GM19395 (cell line): ENCODE data around the gene KIF5B.
"Not testable (repeated sequence)": the region's sequence is repeated elsewhere in the genome, so short reads cannot be mapped to it uniquely, and the experiment has no call there.

Experiments
- ATAC-seq: cut with Tn5 transposase; IDR thresholded peaks from one replicate; pipeline ENCODE4 v1.9.1; 2021; ENCODE audit warnings: mild to moderate bottlenecking, moderate library complexity; ENCODE audit not compliant: unreplicated experiment

KIF5B gene

DNA sequence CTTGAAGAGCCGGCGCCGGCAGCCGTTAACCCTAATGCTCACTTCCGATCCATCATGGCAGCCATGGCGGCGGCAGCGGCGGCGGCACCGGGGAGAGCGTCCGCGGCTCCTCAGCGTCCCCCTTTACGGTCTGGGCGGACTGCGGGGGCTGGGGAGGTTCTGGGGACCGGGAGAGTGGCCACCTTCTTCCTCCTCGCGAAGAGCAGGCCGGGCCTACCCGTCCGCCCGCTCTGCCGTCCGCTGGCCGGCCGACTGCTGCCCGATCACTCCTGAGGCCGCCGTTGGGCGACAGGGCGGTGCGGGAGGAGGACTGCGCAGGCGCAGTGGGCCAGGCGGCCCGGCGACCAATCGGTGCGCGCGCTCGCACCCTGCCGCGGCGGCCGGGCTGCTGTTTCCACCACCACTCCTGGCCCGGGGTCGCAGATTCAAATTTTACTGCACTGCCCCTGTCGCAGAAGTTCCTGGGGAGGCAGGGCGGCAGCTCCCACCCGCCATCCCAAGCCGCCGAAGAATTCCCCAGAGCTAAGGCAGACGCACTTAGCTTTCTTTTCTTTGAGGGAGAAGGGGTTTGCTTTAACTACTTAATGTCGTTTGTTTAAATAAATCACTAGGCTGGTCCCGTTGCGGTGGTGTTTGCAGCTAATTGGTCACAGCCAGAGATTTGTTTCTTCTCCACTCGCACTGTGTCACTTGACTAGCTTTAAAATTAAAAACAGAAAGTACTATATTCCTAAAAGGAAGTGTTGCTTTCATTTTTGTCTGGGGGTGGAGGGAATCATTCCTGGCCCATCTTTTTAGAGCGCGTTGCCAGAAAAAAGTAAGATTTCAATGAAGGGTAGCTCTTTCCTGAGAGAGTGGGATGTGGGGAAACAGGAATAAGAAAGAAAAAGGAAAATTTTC is at the start of gene KIF5B:
TSS of gene KIF5B (minus strand) at position 290 of the 900 bp plus-strand sequence. CDS start 452 bp downstream, outside the sequence.
- ATAC-seq = peak; percentile 88

- no peak for ATAC-seq
These were observed 49.7 kb upstream of the KIF5B start for GRCh38 chr10:32105782-32106382.

- ATAC-seq = no peak
These were observed 48.6 kb upstream of the KIF5B start for GRCh38 chr10:32104622-32105509.

DNA sequence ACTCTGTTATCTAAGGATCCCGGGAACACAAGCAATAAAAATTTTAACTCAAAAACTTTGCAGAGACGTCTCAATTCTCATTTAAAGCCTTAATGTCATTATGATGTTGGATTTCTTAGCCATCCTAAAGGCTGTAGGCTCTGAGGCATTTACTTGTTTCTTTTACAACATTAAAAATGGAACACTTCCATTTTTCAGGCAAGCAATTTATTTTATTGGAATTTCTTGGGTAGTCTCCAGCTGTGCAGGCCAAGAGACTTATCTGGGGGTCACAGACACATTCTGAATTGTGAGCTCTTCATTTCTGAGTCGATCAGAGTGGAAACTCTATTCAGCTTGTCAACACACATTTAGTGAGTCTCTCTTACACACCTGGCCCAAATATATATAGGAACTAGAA is 48.0 kb upstream of the KIF5B start:
- no peak for ATAC-seq

GRCh38 chr10:32103721-32104120 is 47.5 kb upstream of the KIF5B start:
- ATAC-seq = no peak

DNA sequence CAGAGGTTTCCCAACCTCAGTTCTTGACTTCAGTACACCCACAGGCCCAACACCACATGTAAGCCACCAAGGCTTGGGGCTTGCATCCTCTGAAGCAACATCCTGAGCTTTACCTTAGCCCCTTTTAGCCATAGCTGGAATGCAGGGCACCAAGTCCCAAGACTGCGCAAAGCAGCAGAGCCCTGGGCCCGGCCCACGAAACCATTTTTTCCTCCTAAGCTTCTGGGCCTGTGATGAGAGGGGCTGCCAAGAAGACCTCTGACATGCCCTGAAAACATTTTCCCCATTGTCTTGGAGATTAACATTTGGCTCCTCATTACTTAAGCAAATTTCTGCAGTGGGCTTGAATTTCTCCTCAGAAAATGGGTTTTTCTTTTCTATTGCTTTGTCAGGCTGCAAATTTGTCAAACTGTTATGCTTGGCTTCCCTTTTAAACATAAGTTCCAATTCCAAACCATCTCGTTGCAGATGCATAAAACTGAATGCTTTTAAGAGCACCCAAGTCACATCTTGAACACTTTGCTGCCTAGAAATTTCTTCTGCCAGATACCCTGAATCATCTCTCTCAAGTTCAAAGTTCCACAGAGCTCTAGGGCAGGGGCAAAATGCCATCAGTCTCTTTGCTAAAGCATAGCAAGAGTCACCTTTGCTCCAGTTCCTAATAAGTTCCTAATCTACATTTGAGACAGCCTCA is 42.5 kb upstream of the KIF5B start:
- not testable (repeated sequence) for ATAC-seq

GRCh38 chr10:32095116-32095733 is 39.0 kb upstream of the KIF5B start:
- ATAC-seq = no peak

DNA sequence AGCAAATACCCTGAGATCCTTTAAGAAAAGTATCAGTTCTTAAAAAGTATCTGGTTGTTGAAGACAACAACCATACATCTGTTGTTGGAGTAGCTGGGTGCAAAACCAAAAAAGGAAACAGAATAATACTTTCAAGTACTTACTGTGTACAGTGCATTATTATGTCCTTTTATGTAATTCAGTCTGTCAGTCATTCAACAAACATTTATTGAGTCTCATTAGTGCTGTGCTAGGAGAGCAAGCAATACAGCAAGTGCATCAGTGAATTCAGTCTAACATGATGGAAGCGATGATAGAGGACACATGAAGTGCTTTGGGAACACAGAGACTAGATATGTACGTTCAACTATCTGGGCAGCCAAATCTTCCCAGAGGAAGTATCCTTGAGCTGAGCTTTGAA is 37.4 kb upstream of the KIF5B start:
- no peak for ATAC-seq

GRCh38 chr10:32091046-32091445 is 34.8 kb upstream of the KIF5B start:
- ATAC-seq = no peak

GRCh38 chr10:32084185-32084851 is 28.1 kb upstream of the KIF5B start:
- ATAC-seq = no peak

- no peak for ATAC-seq
These were observed 21.8 kb upstream of the KIF5B start for GRCh38 chr10:32077896-32078485.

- no peak for ATAC-seq
These were observed 17.4 kb upstream of the KIF5B start for GRCh38 chr10:32073659-32074058.

GRCh38 chr10:32073128-32073527 is 16.9 kb upstream of the KIF5B start:
- no peak for ATAC-seq

DNA sequence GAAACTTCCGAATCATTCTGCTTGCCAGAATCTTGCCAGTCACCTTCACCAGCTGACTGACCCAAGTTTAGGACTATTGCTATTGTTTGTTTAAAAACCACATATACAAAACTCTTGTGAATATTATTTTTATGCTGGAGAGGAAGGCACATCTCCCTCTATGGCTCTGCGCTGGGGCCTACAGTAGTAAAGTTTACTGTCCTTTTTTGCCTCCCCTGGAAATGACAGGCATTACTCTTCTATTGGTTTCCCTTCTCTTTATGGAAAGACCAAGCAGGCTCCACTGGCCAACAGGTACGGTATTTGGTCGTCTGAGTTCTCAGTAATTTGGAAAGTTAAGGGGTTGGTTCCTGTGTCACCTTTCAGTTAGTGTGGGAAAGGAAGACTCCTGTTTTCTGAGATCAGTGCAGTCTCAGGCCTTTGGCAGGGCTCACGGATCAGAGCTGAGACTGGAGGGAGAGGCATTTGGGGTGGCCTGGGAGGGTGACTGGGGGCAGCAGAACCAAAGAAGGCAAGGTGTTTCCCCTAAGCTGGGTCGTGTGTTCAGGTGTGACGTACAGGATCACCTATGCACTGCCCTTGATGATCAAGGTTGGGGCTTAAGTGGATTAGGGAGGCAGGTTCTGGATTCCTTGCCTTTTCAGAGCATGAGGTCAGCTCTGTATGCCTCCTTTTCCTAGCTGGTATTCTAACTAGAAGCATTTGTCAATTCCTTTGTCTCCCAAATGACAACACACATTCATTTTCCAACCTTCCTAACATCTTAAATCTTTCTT is 16.0 kb upstream of the KIF5B start:
- no peak for ATAC-seq

GRCh38 chr10:32070645-32071044 is 14.4 kb upstream of the KIF5B start:
- ATAC-seq = no peak

- ATAC-seq = no peak
These were observed 12.3 kb upstream of the KIF5B start for GRCh38 chr10:32068569-32068968.

DNA sequence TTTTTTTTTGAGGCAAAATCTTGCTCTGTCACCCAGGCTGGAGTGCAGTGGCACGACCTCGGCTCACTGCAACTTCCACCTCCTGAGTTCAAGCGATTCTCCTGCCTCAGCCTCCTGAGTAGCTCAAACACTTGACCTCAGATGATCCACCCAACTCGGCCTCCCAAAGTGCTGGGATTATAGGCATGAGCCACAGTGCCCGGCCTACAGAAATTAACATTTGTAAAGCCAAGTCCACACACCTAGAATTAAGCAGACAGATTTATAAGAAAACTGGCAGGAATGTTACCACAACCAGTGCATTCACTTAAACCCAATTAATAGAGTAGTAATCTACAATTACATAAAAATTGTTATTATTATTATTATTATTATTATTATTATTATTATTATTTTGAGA is 11.7 kb upstream of the KIF5B start:
- ATAC-seq = not testable (repeated sequence)

DNA sequence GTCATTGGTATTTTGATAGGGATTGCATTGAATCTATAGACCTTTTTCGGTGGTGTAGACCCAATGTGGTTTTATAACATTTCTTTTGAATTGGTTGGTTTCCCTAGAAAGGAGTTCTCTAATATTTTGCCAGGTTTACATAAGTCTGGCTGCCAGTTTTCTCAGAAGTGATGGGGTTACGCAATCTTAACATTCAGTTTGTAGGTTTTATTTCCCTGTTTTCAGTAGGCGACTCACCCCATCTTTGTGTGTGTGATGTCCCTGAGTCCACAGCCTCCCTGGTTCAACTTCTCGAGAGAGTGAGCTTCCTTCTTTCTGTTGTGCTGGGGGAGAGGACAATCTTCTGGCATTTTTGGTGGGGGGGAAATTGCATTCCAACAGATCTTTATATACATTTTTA is 9.6 kb upstream of the KIF5B start:
- ATAC-seq = no peak

GRCh38 chr10:32061440-32061839 is 5.2 kb upstream of the KIF5B start:
- no peak for ATAC-seq
